IgD-negative memory B cell (primary cell): ENCODE results near the gene SNAPC3. TPM values are rescaled to one million over a fixed set of nuclear protein-coding genes. Genes with fewer than 3 reads are reported as not detected.
"Not testable (repeated sequence)": the region's sequence is repeated elsewhere in the genome, so short reads cannot be mapped to it uniquely, and the experiment has no call there.

Source experiments
- H3K27ac Mint-ChIP-seq, 3 donors: one replicate each; pipeline ENCODE4 v1.8.0; 2020 to 2022; ENCODE audit warnings: mild to moderate bottlenecking in 3 of 3, mixed read lengths in 3 of 3, moderate library complexity in 1 of 3
- H3K27me3 Mint-ChIP-seq: one replicate; pipeline ENCODE4 v1.8.0; 2021; ENCODE audit warnings: mixed read lengths
- H3K36me3 Mint-ChIP-seq: one replicate; pipeline ENCODE4 v1.8.0; 2020; ENCODE audit warnings: mild to moderate bottlenecking, mixed read lengths
- H3K4me1 Mint-ChIP-seq, 3 donors: one replicate each; pipeline ENCODE4 v1.8.0; 2020 to 2022; ENCODE audit warnings: mixed read lengths in 3 of 3, mild to moderate bottlenecking in 1 of 3
- H3K4me3 Mint-ChIP-seq, 4 donors: one replicate each; pipeline ENCODE4 v1.8.0; 2020 to 2022; ENCODE audit warnings: mild to moderate bottlenecking in 4 of 4, mixed read lengths in 4 of 4, moderate library complexity in 3 of 4
- H3K9me3 Mint-ChIP-seq, 3 donors: one replicate each; pipeline ENCODE4 v1.8.0; 2020 to 2021; ENCODE audit warnings: mixed read lengths in 3 of 3, mild to moderate bottlenecking in 1 of 3
- polyA plus RNA-seq: library from polyadenylated mRNA; unstranded; fragments of 300-500 nt; fragmentation: Illumina TruSeq; gene quantifications from one replicate; pipeline ENCODE4 v1.2.3, GENCODE V29; 2021

SNAPC3 gene
- polyA plus RNA-seq, 1 donor from 2014 or later = 18.6 TPM

GRCh38 chr9:15403155-15403554 is 19.5 kb upstream of the SNAPC3 start:
- peaks cover 3 to 8% (median 4%) of the 10 kb centered on the region in 3 donors for H3K9me3 Mint-ChIP-seq
- no peaks in the 10 kb centered on the region for H3K27me3 Mint-ChIP-seq
- H3K4me1 Mint-ChIP-seq = peaks cover 0 to 5% (median 1%) of the 10 kb centered on the region in 3 donors
- H3K27ac Mint-ChIP-seq = no peak overlapping the region
- peaks cover 6% of the 10 kb centered on the region for H3K36me3 Mint-ChIP-seq
- H3K4me3 Mint-ChIP-seq = no peak overlapping the region

GRCh38 chr9:15404171-15404570 is 18.5 kb upstream of the SNAPC3 start:
- H3K9me3 Mint-ChIP-seq = peaks cover 1 to 8% (median 3%) of the 10 kb centered on the region in 3 donors
- peaks cover 0 to 5% (median 1%) of the 10 kb centered on the region in 3 donors for H3K4me1 Mint-ChIP-seq
- peaks cover 5% of the 10 kb centered on the region for H3K36me3 Mint-ChIP-seq
- H3K27ac Mint-ChIP-seq = peak overlapping the region in 1 of 3 donors; percentile 39
- no peak overlapping the region for H3K4me3 Mint-ChIP-seq
- H3K27me3 Mint-ChIP-seq = no peaks in the 10 kb centered on the region

GRCh38 chr9:15416880-15417279 is 5.8 kb upstream of the SNAPC3 start:
- Mint-ChIP-seq H3K9me3 (no peaks in the 10 kb centered on the region), H3K4me3 (peak overlapping the region in 1 of 4 donors; percentile 3)

DNA sequence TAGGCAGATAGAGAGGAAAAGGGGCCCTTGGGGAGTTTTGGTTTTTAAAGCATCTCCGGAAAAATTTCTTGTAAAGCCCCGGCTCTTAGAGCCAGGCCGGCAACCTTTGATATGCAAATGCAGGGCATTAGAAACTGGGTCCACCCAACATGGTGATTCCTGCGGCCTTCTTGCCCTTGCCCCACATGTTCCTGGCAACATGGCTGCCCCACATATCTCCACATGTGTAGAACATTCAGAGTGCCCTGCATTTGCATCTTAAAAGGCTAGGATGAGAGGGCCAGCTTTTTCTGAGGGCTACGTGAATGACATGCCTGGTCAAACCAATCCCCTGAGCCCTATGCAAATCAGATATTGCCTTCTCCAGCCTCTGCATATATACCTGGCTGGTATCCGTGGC is 5.0 kb upstream of the SNAPC3 start:
- no peaks in the 10 kb centered on the region for H3K27me3 Mint-ChIP-seq
- H3K4me1 Mint-ChIP-seq = peaks cover 2 to 10% (median 9%) of the 10 kb centered on the region in 3 donors
- H3K27ac Mint-ChIP-seq = no peak overlapping the region
- H3K4me3 Mint-ChIP-seq = no peak overlapping the region
- no peaks in the 10 kb centered on the region for H3K9me3 Mint-ChIP-seq
- no peaks in the 10 kb centered on the region for H3K36me3 Mint-ChIP-seq

More at GRCh38 chr9:15416880-15417279, 5.8 kb upstream of the SNAPC3 start:
- peaks cover 1 to 6% (median 2%) of the 10 kb centered on the region in 3 donors for H3K4me1 Mint-ChIP-seq
- H3K27me3 Mint-ChIP-seq = no peaks in the 10 kb centered on the region
- no peak overlapping the region for H3K27ac Mint-ChIP-seq
- no peaks in the 10 kb centered on the region for H3K36me3 Mint-ChIP-seq

GRCh38 chr9:15420796-15421195 is 1.9 kb upstream of the SNAPC3 start:
- peak overlapping the region in 1 of 3 donors; percentile 79 for H3K27ac Mint-ChIP-seq

GRCh38 chr9:15421532-15421931 is 1.1 kb upstream of the SNAPC3 start:
- no peaks in the 10 kb centered on the region for H3K9me3 Mint-ChIP-seq
- peak overlapping the region in 2 of 3 donors; percentile 31 to 79 for H3K27ac Mint-ChIP-seq
- H3K27me3 Mint-ChIP-seq = no peaks in the 10 kb centered on the region
- H3K4me1 Mint-ChIP-seq = peaks cover 23 to 33% (median 33%) of the 10 kb centered on the region in 3 donors
- H3K36me3 Mint-ChIP-seq = no peaks in the 10 kb centered on the region
- peak overlapping the region; percentile 91 to 99 (median 96) for H3K4me3 Mint-ChIP-seq

More at GRCh38 chr9:15420796-15421195, 1.9 kb upstream of the SNAPC3 start:
- no peaks in the 10 kb centered on the region for H3K27me3 Mint-ChIP-seq
- no peaks in the 10 kb centered on the region for H3K9me3 Mint-ChIP-seq
- no peaks in the 10 kb centered on the region for H3K36me3 Mint-ChIP-seq
- peak overlapping the region in 1 of 4 donors; percentile 99 for H3K4me3 Mint-ChIP-seq
- H3K4me1 Mint-ChIP-seq = peaks cover 16 to 27% (median 26%) of the 10 kb centered on the region in 3 donors

- no peaks in the 10 kb centered on the region for H3K9me3 Mint-ChIP-seq
- peaks cover 25 to 33% (median 31%) of the 10 kb centered on the region in 3 donors for H3K4me1 Mint-ChIP-seq
- peak overlapping the region; percentile 91 to 99 (median 96) for H3K4me3 Mint-ChIP-seq
- peak overlapping the region; percentile 79 to 96 (median 95) for H3K27ac Mint-ChIP-seq
- no peaks in the 10 kb centered on the region for H3K36me3 Mint-ChIP-seq
- H3K27me3 Mint-ChIP-seq = no peaks in the 10 kb centered on the region
Observed at GRCh38 chr9:15421990-15422371, 695 bp upstream of the SNAPC3 start.

DNA sequence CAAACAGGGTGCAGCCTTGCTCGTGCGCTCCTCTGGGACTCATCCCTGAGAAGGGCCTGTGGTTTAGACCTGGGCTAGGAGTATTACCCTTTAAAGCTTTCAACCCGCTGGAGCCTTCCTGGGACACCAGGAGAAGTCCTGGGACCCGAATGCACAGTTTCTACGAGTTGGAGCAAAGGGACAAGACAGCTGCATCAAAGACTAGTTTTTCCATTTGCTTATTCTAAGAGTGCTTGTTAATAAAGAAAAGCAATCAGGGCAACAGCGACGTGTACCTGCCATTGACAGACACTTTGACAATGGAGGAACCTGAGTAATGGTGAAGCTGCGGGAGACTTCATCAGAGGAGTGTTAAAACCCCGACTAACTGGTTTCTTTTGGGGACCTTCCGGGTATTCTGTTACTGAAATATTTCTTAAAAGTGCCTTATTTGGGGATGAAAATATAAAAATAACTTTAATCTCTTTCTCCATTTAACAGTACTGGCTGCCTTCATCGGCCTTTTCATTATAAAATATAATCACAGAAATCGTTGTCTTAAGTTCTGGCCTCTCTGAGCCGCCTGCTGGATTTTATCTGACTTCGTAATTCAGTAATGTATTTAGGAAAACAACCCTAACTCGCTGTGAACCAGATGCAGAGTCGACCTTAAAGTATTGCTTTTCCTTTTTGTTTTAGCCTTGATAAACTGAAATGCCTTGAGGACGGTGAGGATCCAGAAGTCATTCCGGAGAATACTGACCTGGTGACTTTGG is 732 bp downstream of the SNAPC3 start:
- no peaks in the 10 kb centered on the region for H3K27me3 Mint-ChIP-seq
- H3K4me3 Mint-ChIP-seq = peak overlapping the region; percentile 91 to 99 (median 96)
- peak overlapping the region; percentile 69 to 96 (median 79) for H3K27ac Mint-ChIP-seq
- H3K9me3 Mint-ChIP-seq = no peaks in the 10 kb centered on the region
- peaks cover 26 to 34% (median 33%) of the 10 kb centered on the region in 3 donors for H3K4me1 Mint-ChIP-seq
- no peaks in the 10 kb centered on the region for H3K36me3 Mint-ChIP-seq

- H3K27ac Mint-ChIP-seq = peak overlapping the region in 2 of 3 donors; percentile 3 to 55
- no peaks in the 10 kb centered on the region for H3K9me3 Mint-ChIP-seq
- peaks cover 43 to 51% (median 47%) of the 10 kb centered on the region in 3 donors for H3K4me1 Mint-ChIP-seq
- no peaks in the 10 kb centered on the region for H3K27me3 Mint-ChIP-seq
- peak overlapping the region; percentile 22 to 88 (median 66) for H3K4me3 Mint-ChIP-seq
- H3K36me3 Mint-ChIP-seq = peaks cover 3% of the 10 kb centered on the region
Observed at GRCh38 chr9:15426019-15426418, 3.3 kb downstream of the SNAPC3 start.

- not testable (repeated sequence) for H3K4me3 Mint-ChIP-seq, H3K27ac Mint-ChIP-seq, H3K36me3 Mint-ChIP-seq, H3K9me3 Mint-ChIP-seq, H3K27me3 Mint-ChIP-seq
- H3K4me1 Mint-ChIP-seq = peaks cover 45 to 46% (median 45%) of the 10 kb centered on the region in 3 donors
Observed at GRCh38 chr9:15427702-15428101, 5.0 kb downstream of the SNAPC3 start.

- peak overlapping the region in 1 of 4 donors; percentile 10 for H3K4me3 Mint-ChIP-seq
- no peaks in the 10 kb centered on the region for H3K27me3 Mint-ChIP-seq
- peaks cover 29 to 32% (median 30%) of the 10 kb centered on the region in 3 donors for H3K4me1 Mint-ChIP-seq
- H3K36me3 Mint-ChIP-seq = peaks cover 11% of the 10 kb centered on the region
- peak overlapping the region in 2 of 3 donors; percentile 18 to 46 for H3K27ac Mint-ChIP-seq
- no peaks in the 10 kb centered on the region for H3K9me3 Mint-ChIP-seq
Observed at GRCh38 chr9:15430920-15431844, 8.5 kb downstream of the SNAPC3 start.

DNA sequence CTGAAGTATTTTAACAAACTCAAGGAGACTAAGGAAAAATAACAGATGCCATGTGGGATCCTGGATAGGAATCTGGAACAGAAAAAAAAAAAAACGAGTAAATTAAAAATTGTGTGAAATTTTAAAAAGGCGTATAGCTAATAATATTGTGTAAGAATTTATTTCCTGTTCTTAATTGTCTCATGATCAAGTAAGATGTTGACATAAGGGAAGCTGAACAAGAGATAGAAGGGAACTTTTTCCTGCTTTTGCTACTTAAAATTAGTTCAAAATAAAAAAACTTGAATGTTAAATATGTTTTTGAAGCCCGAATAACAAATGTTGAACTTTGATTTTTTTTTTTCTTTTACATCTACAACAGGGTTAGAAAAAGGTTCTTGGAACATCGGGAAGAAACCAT is 10.5 kb downstream of the SNAPC3 start:
- H3K27me3 Mint-ChIP-seq = no peaks in the 10 kb centered on the region
- no peaks in the 10 kb centered on the region for H3K9me3 Mint-ChIP-seq
- H3K36me3 Mint-ChIP-seq = peaks cover 11% of the 10 kb centered on the region
- H3K27ac Mint-ChIP-seq = no peak overlapping the region
- H3K4me1 Mint-ChIP-seq = peaks cover 28 to 32% (median 30%) of the 10 kb centered on the region in 3 donors
- H3K4me3 Mint-ChIP-seq = no peak overlapping the region

DNA sequence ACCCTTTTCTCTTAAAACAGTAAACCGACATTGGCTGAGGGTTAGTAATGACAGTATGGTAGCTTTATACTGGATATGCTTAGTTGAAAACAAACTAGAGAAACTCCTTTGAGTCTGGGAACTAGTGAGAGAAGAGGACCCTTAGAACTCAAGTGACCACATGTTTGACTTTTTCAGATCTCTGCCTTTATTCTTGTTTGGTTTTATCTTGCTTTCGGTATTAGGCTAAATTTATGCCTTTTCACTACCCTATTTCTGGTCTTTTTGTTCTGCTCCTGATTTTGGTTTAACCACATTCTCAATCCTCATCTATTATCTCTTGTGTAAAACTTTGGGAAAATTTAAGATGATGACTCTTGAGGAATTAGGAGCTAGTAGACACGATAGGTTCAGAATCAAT is 11.0 kb downstream of the SNAPC3 start:
- peaks cover 14% of the 10 kb centered on the region for H3K36me3 Mint-ChIP-seq
- H3K27ac Mint-ChIP-seq = no peak overlapping the region
- no peaks in the 10 kb centered on the region for H3K9me3 Mint-ChIP-seq
- H3K4me1 Mint-ChIP-seq = peaks cover 28 to 29% (median 29%) of the 10 kb centered on the region in 3 donors
- no peaks in the 10 kb centered on the region for H3K27me3 Mint-ChIP-seq
- H3K4me3 Mint-ChIP-seq = peak overlapping the region in 1 of 4 donors; percentile 1

- Mint-ChIP-seq H3K4me3 (peak overlapping the region in 1 of 4 donors; percentile 27), H3K27ac (no peak overlapping the region), H3K27me3 (no peaks in the 10 kb centered on the region), H3K36me3 (peaks cover 10% of the 10 kb centered on the region), H3K9me3 (no peaks in the 10 kb centered on the region), H3K4me1 (peaks cover 7 to 11% (median 10%) of the 10 kb centered on the region in 3 donors)
Observed at GRCh38 chr9:15438891-15439290, 16.2 kb downstream of the SNAPC3 start.

DNA sequence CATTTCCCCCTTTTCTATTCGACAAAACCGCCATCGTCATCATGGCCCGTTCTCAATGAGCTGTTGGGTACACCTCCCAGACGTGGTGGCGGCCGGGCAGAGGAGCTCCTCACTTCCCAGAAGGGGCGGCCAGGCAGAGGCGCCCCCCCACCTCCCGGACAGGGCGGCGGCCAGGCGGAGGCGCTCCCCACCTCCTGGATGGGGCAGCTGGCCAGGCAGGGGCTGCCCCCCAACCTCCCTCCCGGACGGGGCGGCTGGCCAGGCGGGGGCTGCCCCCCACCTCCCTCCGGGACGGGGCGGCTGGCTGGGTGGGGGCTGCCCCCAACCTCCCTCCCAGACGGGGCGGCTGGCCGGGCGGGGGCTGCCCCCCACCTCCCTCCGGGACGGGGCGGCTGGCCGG is 19.2 kb downstream of the SNAPC3 start:
- H3K27me3 Mint-ChIP-seq, H3K9me3 Mint-ChIP-seq, H3K27ac Mint-ChIP-seq, H3K4me3 Mint-ChIP-seq, H3K36me3 Mint-ChIP-seq: not testable (repeated sequence)
- H3K4me1 Mint-ChIP-seq = peaks cover 4 to 10% (median 5%) of the 10 kb centered on the region in 3 donors
